ENCODE results near the gene ENOX1. TPM values are rescaled to one million over a fixed set of nuclear protein-coding genes. Genes with fewer than 3 reads are reported as not detected.

The ENOX1 gene
- polyA plus RNA-seq, 4 donors, result 8.4 to 29.7 (median 12.3) TPM

- no peak for DNase-seq (ENCODE audit: low read depth in 4 of 4, low spot score in 3 of 4)
Measured at GRCh38 chr13:43751624-43752023, 35.1 kb downstream of the ENOX1 start.

- DNase-seq (ENCODE audit: low read depth in 4 of 4, low spot score in 3 of 4), result no peak
Measured at GRCh38 chr13:43749503-43749902, 37.3 kb downstream of the ENOX1 start.

GRCh38 chr13:43744261-43745031 is 42.3 kb downstream of the ENOX1 start:
- DNase-seq (ENCODE audit: low read depth in 4 of 4, low spot score in 3 of 4), result peak in 1 of 4 donors; percentile 12

- DNase-seq (ENCODE audit: low read depth in 4 of 4, low spot score in 3 of 4), result no peak
Measured at GRCh38 chr13:43742911-43743310, 43.9 kb downstream of the ENOX1 start.

GRCh38 chr13:43737392-43737923 is 49.3 kb downstream of the ENOX1 start:
- no peak for DNase-seq (ENCODE audit: low read depth in 4 of 4, low spot score in 3 of 4)

GRCh38 chr13:43732726-43733125 is 54.0 kb downstream of the ENOX1 start:
- no peak for DNase-seq (ENCODE audit: low read depth in 4 of 4, low spot score in 3 of 4)

- no peak for DNase-seq (ENCODE audit: low read depth in 4 of 4, low spot score in 3 of 4)
Measured at GRCh38 chr13:43731296-43731695, 55.5 kb downstream of the ENOX1 start.

GRCh38 chr13:43730642-43731041 is 56.1 kb downstream of the ENOX1 start:
- DNase-seq (ENCODE audit: low read depth in 4 of 4, low spot score in 3 of 4), result no peak

GRCh38 chr13:43728421-43728820 is 58.4 kb downstream of the ENOX1 start:
- DNase-seq (ENCODE audit: low read depth in 4 of 4, low spot score in 3 of 4), result no peak

- no peak for DNase-seq (ENCODE audit: low read depth in 4 of 4, low spot score in 3 of 4)
Measured at GRCh38 chr13:43727856-43728255, 58.9 kb downstream of the ENOX1 start.

GRCh38 chr13:43725460-43725859 is 61.3 kb downstream of the ENOX1 start:
- DNase-seq (ENCODE audit: low read depth in 4 of 4, low spot score in 3 of 4), result no peak

- no peak for DNase-seq (ENCODE audit: low read depth in 4 of 4, low spot score in 3 of 4)
Measured at GRCh38 chr13:43720780-43721397, 65.9 kb downstream of the ENOX1 start.

- DNase-seq (ENCODE audit: low read depth in 4 of 4, low spot score in 3 of 4), result no peak
Measured at GRCh38 chr13:43698758-43699157, 88.0 kb downstream of the ENOX1 start.

GRCh38 chr13:43698009-43698408 is 88.8 kb downstream of the ENOX1 start:
- DNase-seq (ENCODE audit: low read depth in 4 of 4, low spot score in 3 of 4), result no peak

- DNase-seq (ENCODE audit: low read depth in 4 of 4, low spot score in 3 of 4), result no peak
Measured at GRCh38 chr13:43697323-43697722, 89.4 kb downstream of the ENOX1 start.

- DNase-seq (ENCODE audit: low read depth in 4 of 4, low spot score in 3 of 4), result no peak
Measured at GRCh38 chr13:43694146-43694664, 92.6 kb downstream of the ENOX1 start.

GRCh38 chr13:43693639-43694038 is 93.1 kb downstream of the ENOX1 start:
- no peak for DNase-seq (ENCODE audit: low read depth in 4 of 4, low spot score in 3 of 4)

GRCh38 chr13:43688227-43688907 is 98.4 kb downstream of the ENOX1 start:
- no peak for DNase-seq (ENCODE audit: low read depth in 4 of 4, low spot score in 3 of 4)

- DNase-seq (ENCODE audit: low read depth in 4 of 4, low spot score in 3 of 4), result no peak
Measured at GRCh38 chr13:43687038-43687437, 99.7 kb downstream of the ENOX1 start.

- DNase-seq (ENCODE audit: low read depth in 4 of 4, low spot score in 3 of 4), result no peak
Measured at GRCh38 chr13:43686557-43686956, 100.2 kb downstream of the ENOX1 start.

Measured in left renal pelvis (tissue), 4 donors.